H9 (cell line): ENCODE data around the gene DPH2. TPM values are rescaled to one million over a fixed set of nuclear protein-coding genes. Genes with fewer than 3 reads are reported as not detected.

ENCODE experiments used
- DNase-seq: peaks from one replicate; pipeline ENCODE4 v3.0.0-alpha.2; 2017
- H2AFZ ChIP-seq: one replicate; pipeline ENCODE4 v1.6.1; 2013; ENCODE audit warnings: mild to moderate bottlenecking, low read length, control low read depth, moderate library complexity
- H2AK5ac ChIP-seq: 2 replicates; pipeline ENCODE4 v1.6.1; 2013; ENCODE audit warnings: low read length, control low read depth, mixed read lengths; ENCODE audit not compliant: insufficient read length
- H2BK120ac ChIP-seq: one replicate; pipeline ENCODE4 v1.6.1; 2013; ENCODE audit warnings: low read depth, mild to moderate bottlenecking, low read length, control low read depth, inconsistent platforms; ENCODE audit not compliant: poor library complexity, severe bottlenecking
- H2BK12ac ChIP-seq: 2 replicates; pipeline ENCODE4 v1.6.1; 2013; ENCODE audit warnings: low read length, control low read depth, mixed read lengths, low read depth; ENCODE audit not compliant: insufficient read length
- H2BK15ac ChIP-seq: 2 replicates; pipeline ENCODE4 v1.6.1; 2013; ENCODE audit warnings: low read depth, low read length, control low read depth
- H2BK20ac ChIP-seq: one replicate; pipeline ENCODE4 v1.6.1; 2013; ENCODE audit warnings: low read depth, mild to moderate bottlenecking, low read length, control low read depth, inconsistent platforms; ENCODE audit not compliant: poor library complexity, severe bottlenecking
- H2BK5ac ChIP-seq: 2 replicates; pipeline ENCODE4 v1.6.1; 2013; ENCODE audit warnings: low read length, control low read depth, mixed read lengths; ENCODE audit not compliant: insufficient read length
- H3K14ac ChIP-seq: 2 replicates; pipeline ENCODE4 v1.6.1; 2013; ENCODE audit warnings: low read length, control low read depth; ENCODE audit not compliant: insufficient read depth
- H3K18ac ChIP-seq: 2 replicates; pipeline ENCODE4 v1.6.1; 2013; ENCODE audit warnings: low read depth, mild to moderate bottlenecking, mixed read lengths, low read length, control low read depth; ENCODE audit not compliant: insufficient read length
- H3K23ac ChIP-seq: 2 replicates; pipeline ENCODE4 v1.6.1; 2013; ENCODE audit warnings: low read length, control low read depth, mixed read lengths, low read depth; ENCODE audit not compliant: insufficient read length
- H3K23me2 ChIP-seq: 2 replicates; pipeline ENCODE4 v1.6.1; 2013; ENCODE audit warnings: low read depth, mild to moderate bottlenecking, mixed read lengths, low read length, control low read depth; ENCODE audit not compliant: insufficient read length, poor library complexity, severe bottlenecking
- H3K27ac ChIP-seq: 2 replicates; pipeline ENCODE4 v1.5.1; 2013; ENCODE audit warnings: low read length, control low read depth, mixed read lengths, low read depth; ENCODE audit not compliant: insufficient read length
- H3K27me3 ChIP-seq: 2 replicates; pipeline ENCODE4 v1.6.1; 2013; ENCODE audit warnings: low read length, control low read depth, inconsistent platforms; ENCODE audit not compliant: insufficient read depth
- H3K4ac ChIP-seq: 2 replicates; pipeline ENCODE4 v1.6.1; 2013; ENCODE audit warnings: low read depth, mild to moderate bottlenecking, control low read depth, inconsistent platforms, low read length, moderate library complexity
- H3K4me1 ChIP-seq: 2 replicates; pipeline ENCODE4 v1.6.1; 2013; ENCODE audit warnings: low read length, control low read depth, inconsistent platforms; ENCODE audit not compliant: insufficient read depth
- H3K4me2 ChIP-seq: 2 replicates; pipeline ENCODE4 v1.6.1; 2013; ENCODE audit warnings: low read length, control low read depth, mixed read lengths; ENCODE audit not compliant: insufficient read length, insufficient read depth
- H3K56ac ChIP-seq: 2 replicates; pipeline ENCODE4 v1.6.1; 2013; ENCODE audit warnings: low read depth, mild to moderate bottlenecking, mixed read lengths, low read length, control low read depth; ENCODE audit not compliant: insufficient read length
- H3K79me1 ChIP-seq: 2 replicates; pipeline ENCODE4 v1.6.1; 2013; ENCODE audit warnings: low read depth, mild to moderate bottlenecking, moderate library complexity, low read length, control low read depth, inconsistent platforms; ENCODE audit not compliant: insufficient read depth, poor library complexity, severe bottlenecking
- H3K79me2 ChIP-seq: 2 replicates; pipeline ENCODE4 v1.6.1; 2013; ENCODE audit warnings: low read length, control low read depth, inconsistent platforms; ENCODE audit not compliant: insufficient read depth
- H3K9ac ChIP-seq: 2 replicates; pipeline ENCODE4 v1.6.1; 2013; ENCODE audit warnings: low read length, control low read depth, mixed read lengths; ENCODE audit not compliant: insufficient read length; ENCODE audit errors: extremely low read depth
- H3K9me3 ChIP-seq: one replicate; pipeline ENCODE4 v1.6.1; 2013; ENCODE audit warnings: low read depth, low read length, inconsistent platforms; ENCODE audit not compliant: control insufficient read depth
- H3T11ph ChIP-seq: one replicate; pipeline ENCODE4 v1.6.1; 2013; ENCODE audit warnings: mild to moderate bottlenecking, low read length, control low read depth, inconsistent platforms
- H4K20me1 ChIP-seq: one replicate; pipeline ENCODE4 v1.6.1; 2013; ENCODE audit not compliant: control insufficient read depth, insufficient read length, insufficient read depth
- H4K5ac ChIP-seq: 2 replicates; pipeline ENCODE4 v1.6.1; 2013; ENCODE audit warnings: low read depth, mild to moderate bottlenecking, mixed read lengths, low read length, control low read depth; ENCODE audit not compliant: insufficient read length
- H4K8ac ChIP-seq: replicated peaks from 2 replicates; pipeline ENCODE4 v1.6.1; 2013; ENCODE audit warnings: low read length, control low read depth, mixed read lengths, low read depth; ENCODE audit not compliant: insufficient read length
- H4K91ac ChIP-seq: 2 replicates; pipeline ENCODE4 v1.6.1; 2013; ENCODE audit warnings: low read depth, mild to moderate bottlenecking, moderate library complexity, mixed read lengths, low read length, control low read depth; ENCODE audit not compliant: insufficient read length
- H3K27ac Mint-ChIP-seq, 3 experiments: 2 replicates in 2 of 3; 3 replicates in 1 of 3; pipeline ENCODE4 v1.8.0; 2020 to 2021; ENCODE audit warnings: mixed read lengths in 3 of 3, mild to moderate bottlenecking in 1 of 3, moderate library complexity in 1 of 3
- H3K27me3 Mint-ChIP-seq: 2 replicates; pipeline ENCODE4 v1.8.0; 2021; ENCODE audit warnings: low read depth, mild to moderate bottlenecking, moderate library complexity, mixed read lengths
- H3K36me3 Mint-ChIP-seq, 3 experiments: 2 replicates in 2 of 3; 3 replicates in 1 of 3; pipeline ENCODE4 v1.8.0; 2020 to 2021; ENCODE audit warnings: low read depth in 3 of 3, mixed read lengths in 3 of 3; ENCODE audit not compliant: insufficient read depth in 1 of 3
- H3K4me1 Mint-ChIP-seq, 2 experiments: 2 replicates each; pipeline ENCODE4 v1.8.0; 2020; ENCODE audit warnings: mixed read lengths in 2 of 2
- H3K4me3 Mint-ChIP-seq, 2 experiments: 2 replicates in 1 of 2; 3 replicates in 1 of 2; pipeline ENCODE4 v1.8.0; 2020 to 2021; ENCODE audit warnings: mild to moderate bottlenecking in 2 of 2, mixed read lengths in 2 of 2, moderate library complexity in 1 of 2
- H3K9me3 Mint-ChIP-seq, 2 experiments: 2 replicates in 1 of 2; 3 replicates in 1 of 2; pipeline ENCODE4 v1.8.0; 2020; ENCODE audit warnings: mild to moderate bottlenecking in 2 of 2, mixed read lengths in 2 of 2, moderate library complexity in 1 of 2
- WGBS: extraction: QIAGEN DNeasy Blood & Tissue Kit; methylation state at CpG from one replicate; pipeline ENCODE4 v1.1.7; 2013; ENCODE audit warnings: missing lambda C conversion rate, low lambda C conversion rate, mixed read lengths; ENCODE audit not compliant: insufficient read length; ENCODE audit errors: extremely low coverage; 5-methylcytosine and 5-hydroxymethylcytosine counted together
- total RNA-seq: library from RNA; stranded (reverse); gene quantifications from 2 replicates; pipeline ENCODE4 v1.2.1, GENCODE V29; 2021
- TF ChIP-seq, protein P1 (sequence below): fragments of 200-600 bp; sonication (generic); conservative IDR thresholded peaks from 3 replicates; pipeline ENCODE4 v1.8.0; 2021; ENCODE audit warnings: antibody characterized with exemption, mild to moderate bottlenecking

Gene DPH2
- total RNA-seq, 1 experiment from 2014 or later = 74.4 TPM

DNA sequence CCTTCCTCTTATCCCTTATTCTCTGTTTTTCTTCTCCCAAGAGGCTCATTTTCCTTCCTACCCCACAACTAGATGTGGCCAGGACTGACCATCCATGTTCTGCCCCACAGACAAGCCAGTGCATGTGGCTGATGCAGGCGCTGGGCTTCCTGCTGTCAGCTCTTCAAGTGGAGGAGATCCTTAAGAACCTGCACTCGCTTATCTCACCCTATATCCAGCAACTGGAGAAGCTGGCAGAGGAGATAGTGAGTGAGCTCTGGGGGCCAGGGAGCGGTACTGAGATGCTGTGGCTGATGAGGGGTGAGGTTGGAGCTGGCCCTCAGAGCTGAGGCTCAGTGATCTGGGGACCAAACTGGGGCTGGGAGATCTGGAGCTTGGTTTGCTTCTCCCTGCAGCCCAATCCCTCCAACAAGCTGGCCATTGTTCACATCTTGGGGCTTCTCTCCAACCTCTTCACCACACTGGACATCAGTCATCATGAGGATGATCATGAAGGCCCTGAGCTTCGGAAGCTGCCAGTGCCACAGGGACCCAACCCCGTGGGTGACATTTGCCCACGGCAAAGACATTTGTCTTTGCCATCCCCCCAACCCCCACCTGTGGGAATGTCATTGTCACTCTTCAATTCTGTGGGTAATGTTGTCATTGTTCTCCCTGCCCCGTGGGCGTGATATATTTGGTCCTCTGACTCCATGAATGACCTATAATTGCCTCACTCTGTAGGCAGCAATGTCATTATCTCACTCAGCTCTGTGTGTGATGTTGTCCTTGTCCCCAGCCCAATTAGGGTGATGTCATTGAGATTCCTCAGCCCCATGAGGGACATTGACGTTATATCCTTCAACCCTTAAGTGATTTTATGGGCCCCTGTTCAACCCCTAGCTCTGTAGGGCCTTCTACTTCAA is 11.2 kb upstream of the DPH2 start:
- H3K4me3 Mint-ChIP-seq = no peak overlapping the region

More for the DNA sequence above, 11.2 kb upstream of the DPH2 start:
- Histone ChIP-seq H2BK120ac (no peak overlapping the region), H4K5ac (no peak overlapping the region), H3K27me3 (no peaks in the 10 kb centered on the region), H3K56ac (no peak overlapping the region), H3K4me1 (no peaks in the 10 kb centered on the region), H3K4ac (no peak overlapping the region), H3K23ac (no peak overlapping the region), H2BK5ac (no peak overlapping the region), H3K23me2 (no peaks in the 10 kb centered on the region), H2BK20ac (no peak overlapping the region), H2AFZ (no peak overlapping the region), H3K27ac (no peak overlapping the region), H2AK5ac (no peak overlapping the region), H3K18ac (no peak overlapping the region), H4K20me1 (no peaks in the 10 kb centered on the region), H3K79me1 (no peaks in the 10 kb centered on the region), H3K9me3 (no peaks in the 10 kb centered on the region), H3K9ac (no peak overlapping the region), H2BK15ac (no peak overlapping the region), H3K14ac (no peak overlapping the region; the same call in 1 of the 2 replicates), H3K4me2 (no peak overlapping the region), H4K91ac (no peak overlapping the region), H4K8ac (no peak overlapping the region), H3K79me2 (no peaks in the 10 kb centered on the region), H3T11ph (no peak overlapping the region), H2BK12ac (no peak overlapping the region)
- H3K4me1 Mint-ChIP-seq = peaks cover 0 to under 1% of the 10 kb centered on the region in 2 experiments; a peak in 2 of 4 replicates
- DNase-seq = no peak
- TF ChIP-seq, protein P1, sequence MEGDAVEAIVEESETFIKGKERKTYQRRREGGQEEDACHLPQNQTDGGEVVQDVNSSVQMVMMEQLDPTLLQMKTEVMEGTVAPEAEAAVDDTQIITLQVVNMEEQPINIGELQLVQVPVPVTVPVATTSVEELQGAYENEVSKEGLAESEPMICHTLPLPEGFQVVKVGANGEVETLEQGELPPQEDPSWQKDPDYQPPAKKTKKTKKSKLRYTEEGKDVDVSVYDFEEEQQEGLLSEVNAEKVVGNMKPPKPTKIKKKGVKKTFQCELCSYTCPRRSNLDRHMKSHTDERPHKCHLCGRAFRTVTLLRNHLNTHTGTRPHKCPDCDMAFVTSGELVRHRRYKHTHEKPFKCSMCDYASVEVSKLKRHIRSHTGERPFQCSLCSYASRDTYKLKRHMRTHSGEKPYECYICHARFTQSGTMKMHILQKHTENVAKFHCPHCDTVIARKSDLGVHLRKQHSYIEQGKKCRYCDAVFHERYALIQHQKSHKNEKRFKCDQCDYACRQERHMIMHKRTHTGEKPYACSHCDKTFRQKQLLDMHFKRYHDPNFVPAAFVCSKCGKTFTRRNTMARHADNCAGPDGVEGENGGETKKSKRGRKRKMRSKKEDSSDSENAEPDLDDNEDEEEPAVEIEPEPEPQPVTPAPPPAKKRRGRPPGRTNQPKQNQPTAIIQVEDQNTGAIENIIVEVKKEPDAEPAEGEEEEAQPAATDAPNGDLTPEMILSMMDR = no peak
- no peaks in the 10 kb centered on the region for H3K9me3 Mint-ChIP-seq
- peaks cover 1 to 22% (median 16%) of the 10 kb centered on the region in 3 experiments; a peak in 5 of 7 replicates for H3K36me3 Mint-ChIP-seq
- peak overlapping the region in 1 of 3 experiments; percentile 15; a peak in 2 of 7 replicates for H3K27ac Mint-ChIP-seq
- no CpG with 5 or more reads among the region's 9 CpGs for WGBS
- no peaks in the 10 kb centered on the region for H3K27me3 Mint-ChIP-seq
